GM12875 (cell line): ENCODE measurements around the gene MYO3B.

Source experiments
- H3K4me3 ChIP-seq: one replicate; pipeline ENCODE4 v1.5.1; 2011; ENCODE audit warnings: low read depth, low read length, control low read depth
- TF ChIP-seq, protein P1 (sequence below): IDR thresholded peaks from 2 replicates; pipeline ENCODE4 v1.5.1; 2011; ENCODE audit warnings: low read depth, mild to moderate bottlenecking, control low read depth, inconsistent platforms, low read length, moderate library complexity, borderline replicate concordance; ENCODE audit not compliant: insufficient read depth

The MYO3B gene

DNA sequence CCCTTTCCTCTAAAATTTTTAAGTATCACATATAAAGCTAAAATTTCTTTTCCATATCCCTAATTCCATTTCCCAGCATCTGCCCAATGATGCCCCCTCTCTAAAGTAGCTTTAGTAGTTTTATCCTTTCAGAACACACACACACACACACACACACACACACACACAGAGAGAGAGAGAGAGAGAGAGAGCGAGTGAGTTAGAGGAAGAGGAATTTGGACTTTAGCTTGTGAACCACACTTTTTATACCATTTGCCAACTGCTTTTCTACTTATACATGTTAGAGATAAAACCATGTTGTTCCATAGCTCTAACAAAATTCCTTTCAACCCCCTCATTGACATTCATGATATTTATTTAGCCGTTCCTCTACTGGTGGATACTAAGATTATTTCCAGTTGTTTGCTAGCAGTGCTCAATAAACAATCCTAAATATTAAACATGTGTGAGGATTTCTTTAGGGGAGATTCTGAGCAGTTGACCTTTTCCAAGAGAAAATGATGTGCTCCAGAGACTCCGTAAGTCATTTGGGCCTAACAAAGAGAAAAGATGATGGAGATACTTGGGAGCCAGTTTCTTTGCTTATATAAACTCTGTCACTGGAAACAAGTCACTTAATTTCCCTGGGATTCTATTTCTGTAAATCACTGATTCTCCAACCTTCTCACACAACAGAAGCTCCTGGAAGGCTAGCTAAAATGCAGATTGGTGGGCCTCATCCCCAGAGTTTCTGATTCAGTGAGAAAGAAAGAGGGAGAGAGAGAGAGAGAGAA, 307.5 kb downstream of the MYO3B start:
- TF ChIP-seq, protein P1, sequence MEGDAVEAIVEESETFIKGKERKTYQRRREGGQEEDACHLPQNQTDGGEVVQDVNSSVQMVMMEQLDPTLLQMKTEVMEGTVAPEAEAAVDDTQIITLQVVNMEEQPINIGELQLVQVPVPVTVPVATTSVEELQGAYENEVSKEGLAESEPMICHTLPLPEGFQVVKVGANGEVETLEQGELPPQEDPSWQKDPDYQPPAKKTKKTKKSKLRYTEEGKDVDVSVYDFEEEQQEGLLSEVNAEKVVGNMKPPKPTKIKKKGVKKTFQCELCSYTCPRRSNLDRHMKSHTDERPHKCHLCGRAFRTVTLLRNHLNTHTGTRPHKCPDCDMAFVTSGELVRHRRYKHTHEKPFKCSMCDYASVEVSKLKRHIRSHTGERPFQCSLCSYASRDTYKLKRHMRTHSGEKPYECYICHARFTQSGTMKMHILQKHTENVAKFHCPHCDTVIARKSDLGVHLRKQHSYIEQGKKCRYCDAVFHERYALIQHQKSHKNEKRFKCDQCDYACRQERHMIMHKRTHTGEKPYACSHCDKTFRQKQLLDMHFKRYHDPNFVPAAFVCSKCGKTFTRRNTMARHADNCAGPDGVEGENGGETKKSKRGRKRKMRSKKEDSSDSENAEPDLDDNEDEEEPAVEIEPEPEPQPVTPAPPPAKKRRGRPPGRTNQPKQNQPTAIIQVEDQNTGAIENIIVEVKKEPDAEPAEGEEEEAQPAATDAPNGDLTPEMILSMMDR = no peak
- H3K4me3 ChIP-seq = no peak overlapping the region

DNA sequence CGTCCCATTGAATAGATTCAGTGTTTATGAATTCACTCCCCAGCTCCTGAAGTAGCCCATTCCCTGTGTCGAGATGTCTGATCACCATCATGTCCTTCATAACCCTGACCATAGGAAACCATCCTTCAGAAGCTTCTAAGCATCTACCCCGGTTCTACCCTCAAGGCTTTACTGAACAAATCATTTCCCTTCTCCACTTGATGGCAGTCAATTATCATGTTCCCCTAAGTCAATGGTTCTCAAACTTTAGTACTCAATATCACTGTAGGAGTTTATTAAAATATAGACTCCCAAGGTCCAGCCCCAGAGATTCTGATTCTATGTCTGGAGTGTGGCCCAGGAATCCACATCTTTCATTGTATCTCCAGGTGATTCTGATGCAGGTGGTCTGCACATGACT, 308.8 kb downstream of the MYO3B start:
- TF ChIP-seq, protein P1 = no peak
- H3K4me3 ChIP-seq = no peak overlapping the region

DNA sequence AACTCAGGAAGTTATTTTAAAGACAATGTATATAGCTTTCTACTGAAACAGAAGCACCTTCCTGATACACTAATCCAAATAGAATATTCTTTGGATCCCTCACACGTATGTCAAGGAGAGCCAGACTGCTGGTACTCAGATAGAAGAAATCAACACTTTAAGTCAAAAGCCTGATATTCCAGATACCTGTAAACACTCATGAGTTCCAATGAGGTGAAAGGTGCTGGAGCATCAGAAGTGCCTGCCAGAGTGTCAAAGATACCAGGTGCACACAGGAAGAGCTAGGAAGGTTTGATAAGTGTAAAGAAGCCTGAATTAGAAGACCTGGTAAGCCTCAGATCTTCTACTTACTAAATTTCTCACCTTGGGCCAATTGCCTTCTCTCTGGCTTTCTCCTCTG, 310.9 kb downstream of the MYO3B start:
- TF ChIP-seq, protein P1 = no peak
- no peak overlapping the region for H3K4me3 ChIP-seq

DNA sequence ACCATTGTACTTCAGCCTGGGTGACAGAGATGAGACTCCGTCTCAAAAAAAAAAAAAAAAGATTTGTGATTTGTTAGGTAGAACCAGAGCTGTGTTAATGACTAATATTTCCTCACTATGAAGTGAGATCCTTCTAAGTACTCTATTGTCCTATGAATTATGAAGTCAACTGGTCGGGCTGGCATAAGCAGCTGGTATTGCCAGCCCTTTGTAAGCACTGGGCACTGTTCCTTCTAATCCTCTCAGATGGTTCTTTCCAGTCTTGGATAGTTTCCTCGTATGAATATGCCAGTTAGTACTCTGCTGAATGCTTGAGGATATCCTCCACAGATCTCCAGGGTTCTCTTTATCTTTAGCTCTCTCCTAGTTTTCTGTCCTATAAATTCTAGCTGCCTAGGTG, 314.1 kb downstream of the MYO3B start:
- TF ChIP-seq, protein P1 = no peak
- no peak overlapping the region for H3K4me3 ChIP-seq

DNA sequence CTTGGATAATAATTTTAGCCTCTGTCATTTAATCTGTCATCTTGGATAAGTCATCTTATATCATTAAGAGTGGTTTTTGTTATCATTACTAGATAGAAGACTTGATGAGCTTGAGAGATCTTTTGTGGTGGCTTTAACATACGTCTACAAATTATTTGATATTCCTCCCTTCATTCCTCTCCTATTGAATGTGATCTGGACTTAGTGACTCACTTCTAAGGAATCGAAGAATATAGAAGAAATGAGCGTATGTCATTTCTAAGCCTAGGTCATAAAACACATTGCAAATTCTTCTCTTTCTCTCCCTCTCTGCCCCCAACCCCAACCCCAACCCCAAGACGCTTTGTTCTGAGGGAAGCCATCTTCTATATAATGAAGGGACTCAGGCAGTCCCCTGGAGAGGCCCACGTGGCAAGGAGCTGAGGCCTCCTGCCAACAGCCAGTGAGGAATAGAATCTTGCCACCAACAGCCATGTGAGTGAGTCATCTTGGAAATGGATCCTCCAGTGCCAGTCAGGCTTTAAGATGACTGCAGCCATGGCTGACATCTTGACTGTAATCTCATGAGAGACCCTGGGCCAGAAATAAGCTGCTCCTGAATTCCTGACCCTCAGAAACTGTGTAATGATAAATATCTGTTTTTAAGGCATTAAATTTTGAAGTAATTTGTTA, 315.6 kb downstream of the MYO3B start:
- no peak overlapping the region for H3K4me3 ChIP-seq
- TF ChIP-seq, protein P1 = no peak

DNA sequence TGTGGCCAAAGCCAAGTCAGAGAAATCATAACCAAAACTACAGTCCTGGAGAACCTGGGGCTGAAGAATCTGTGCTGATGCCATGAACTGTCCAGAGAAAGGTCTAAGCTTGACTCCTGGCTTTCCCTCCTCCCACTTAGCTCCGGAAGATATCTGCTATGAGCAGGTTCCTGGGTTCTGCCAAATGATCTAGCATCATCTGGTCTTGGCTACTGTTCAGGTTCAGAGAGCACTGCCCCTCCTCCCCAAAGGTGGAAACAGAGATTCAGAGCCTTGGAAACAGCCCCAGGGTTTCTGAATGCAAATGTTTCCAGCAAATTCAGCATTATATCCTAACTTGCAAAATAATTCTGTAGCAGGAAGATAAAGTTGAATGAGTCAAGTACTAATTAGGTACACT, 317.9 kb downstream of the MYO3B start:
- TF ChIP-seq, protein P1 = no peak
- H3K4me3 ChIP-seq = no peak overlapping the region

DNA sequence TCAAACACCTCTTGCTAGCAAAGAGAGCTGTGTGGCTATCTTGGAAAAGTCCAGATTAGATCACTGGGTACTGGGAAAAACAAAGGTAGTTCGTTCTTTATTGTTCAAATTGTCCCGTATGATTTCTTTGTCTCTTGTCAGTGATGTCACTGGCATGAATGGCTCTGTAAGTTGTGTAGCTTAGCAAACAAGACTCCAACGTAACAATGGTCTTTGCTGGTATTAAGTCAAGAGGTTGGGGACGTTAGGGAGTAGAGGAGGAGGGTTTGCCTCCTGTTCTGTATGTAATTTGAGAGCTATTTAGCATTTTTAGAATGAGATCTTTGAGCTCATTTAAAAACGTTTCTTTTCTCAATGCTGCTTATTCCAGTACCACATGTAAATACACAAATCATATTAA, 320.7 kb downstream of the MYO3B start:
- H3K4me3 ChIP-seq = no peak overlapping the region
- TF ChIP-seq, protein P1 = no peak
